HG02970 (cell line): ENCODE data around the gene DNAH11.
A peak's percentile ranks its signal among the peaks of the same experiment; 100 is the strongest.
"Not testable (repeated sequence)": the region's sequence is repeated elsewhere in the genome, so short reads cannot be mapped to it uniquely, and the experiment has no call there.

Source experiments
- ATAC-seq: cut with Tn5 transposase; IDR thresholded peaks from one replicate; pipeline ENCODE4 v1.9.1; 2021; ENCODE audit warnings: mild to moderate bottlenecking, moderate library complexity, moderate number of reproducible peaks; ENCODE audit not compliant: unreplicated experiment, low FRiP score

The DNAH11 gene

DNA sequence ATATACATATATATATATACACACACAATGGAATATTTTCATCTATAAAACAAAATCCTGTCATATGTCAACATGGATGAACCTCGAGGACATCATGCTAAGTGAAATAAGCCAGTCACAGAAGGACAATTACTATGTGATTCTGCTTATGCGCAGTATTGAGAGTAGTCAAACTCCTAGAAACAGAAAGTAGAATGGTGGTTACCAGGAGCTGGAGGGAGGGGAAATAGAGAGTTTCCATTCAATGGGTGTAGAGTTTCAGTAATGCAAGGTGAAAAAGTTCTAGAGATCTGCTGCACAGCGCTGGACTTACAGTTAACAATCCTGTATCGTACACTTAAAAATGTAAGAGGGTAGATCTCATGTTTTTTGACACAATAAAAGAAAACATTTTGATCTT, 221.0 kb downstream of the DNAH11 start:
- no peak for ATAC-seq

DNA sequence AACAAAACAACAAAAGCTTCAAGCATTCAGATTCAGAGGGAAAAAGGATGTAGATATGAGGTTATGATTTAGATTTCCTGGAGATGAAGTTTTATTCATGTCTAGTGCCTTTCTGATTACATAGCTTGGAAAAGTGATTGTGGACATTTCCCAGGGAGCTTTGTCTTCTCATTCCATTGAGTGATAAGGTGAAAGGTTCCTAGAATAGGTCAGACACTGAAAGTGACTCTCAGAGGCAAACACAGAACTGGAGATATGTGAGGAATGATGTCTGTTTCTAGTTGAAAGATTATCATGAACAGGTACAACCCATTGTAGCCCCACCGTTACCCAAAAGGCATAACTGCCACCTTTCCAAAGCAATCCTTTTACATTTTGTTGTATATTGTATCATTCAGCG, 223.4 kb downstream of the DNAH11 start:
- ATAC-seq, result no peak

DNA sequence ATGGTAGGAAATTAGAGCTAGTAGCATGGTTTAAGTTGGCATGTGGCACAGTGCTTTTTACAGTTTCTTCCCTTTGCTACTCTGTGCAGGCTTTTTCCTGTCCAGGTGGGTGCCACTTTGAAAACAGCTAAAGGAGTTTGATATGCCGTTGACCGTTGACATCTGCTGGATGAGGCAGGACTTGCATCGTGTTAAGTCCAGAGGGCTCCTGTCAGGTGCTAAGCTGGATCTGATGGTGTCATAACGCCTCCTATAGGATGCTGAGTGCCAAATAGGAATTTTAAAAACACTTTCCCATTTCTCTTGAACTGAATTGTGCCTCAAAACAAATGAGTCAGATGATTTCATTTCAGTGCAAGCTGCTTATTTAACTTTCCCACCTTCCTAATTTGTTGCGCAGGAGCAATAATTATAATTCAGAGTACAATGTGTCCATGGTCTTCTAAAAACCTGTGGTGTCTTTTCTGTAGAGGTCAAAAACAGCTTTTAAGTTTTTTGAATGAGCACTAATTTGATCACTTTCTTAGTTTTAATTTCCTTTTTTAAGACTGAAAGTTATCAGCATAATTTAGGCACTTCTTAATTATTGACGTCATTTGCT, 224.6 kb downstream of the DNAH11 start:
- ATAC-seq, result peak; percentile 70

DNA sequence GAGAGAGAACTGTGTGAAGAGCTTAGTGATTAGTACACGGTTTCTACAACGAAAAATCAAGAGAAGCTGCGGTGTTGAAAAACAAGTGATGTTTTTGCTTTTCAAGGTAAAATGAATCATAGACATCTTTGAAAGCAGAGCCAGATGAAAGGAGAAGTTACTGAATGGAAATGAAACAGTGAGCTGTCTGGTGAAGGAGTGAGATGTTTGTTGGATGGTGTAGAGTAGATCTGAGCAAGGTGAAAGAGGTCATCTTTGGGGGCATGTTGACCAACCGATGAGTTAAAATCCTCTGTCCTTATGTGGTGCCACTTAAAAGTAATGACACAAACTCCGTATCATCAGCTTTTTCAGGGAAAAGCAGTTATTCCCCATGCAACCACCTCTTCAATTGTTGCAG, 225.4 kb downstream of the DNAH11 start:
- ATAC-seq, result no peak

DNA sequence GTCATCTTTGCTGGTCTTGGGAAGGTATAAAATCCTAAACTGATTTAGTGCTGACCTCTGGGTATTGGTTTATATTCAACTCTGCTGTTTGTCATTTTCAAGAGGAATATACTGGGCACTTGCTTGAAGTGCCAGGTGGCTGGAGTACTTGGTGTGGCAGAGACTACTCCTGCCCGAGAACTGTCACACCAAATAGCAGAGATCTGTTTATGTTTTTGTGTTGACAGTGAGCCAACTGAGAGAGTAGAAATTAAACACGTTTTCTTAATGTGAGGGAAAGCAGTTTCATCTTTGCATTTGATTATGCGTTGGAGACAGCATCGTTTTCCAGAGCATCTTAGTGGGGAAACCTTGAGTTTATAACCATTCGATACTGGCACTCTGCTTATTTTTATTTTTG, 228.4 kb downstream of the DNAH11 start:
- ATAC-seq, result no peak

DNA sequence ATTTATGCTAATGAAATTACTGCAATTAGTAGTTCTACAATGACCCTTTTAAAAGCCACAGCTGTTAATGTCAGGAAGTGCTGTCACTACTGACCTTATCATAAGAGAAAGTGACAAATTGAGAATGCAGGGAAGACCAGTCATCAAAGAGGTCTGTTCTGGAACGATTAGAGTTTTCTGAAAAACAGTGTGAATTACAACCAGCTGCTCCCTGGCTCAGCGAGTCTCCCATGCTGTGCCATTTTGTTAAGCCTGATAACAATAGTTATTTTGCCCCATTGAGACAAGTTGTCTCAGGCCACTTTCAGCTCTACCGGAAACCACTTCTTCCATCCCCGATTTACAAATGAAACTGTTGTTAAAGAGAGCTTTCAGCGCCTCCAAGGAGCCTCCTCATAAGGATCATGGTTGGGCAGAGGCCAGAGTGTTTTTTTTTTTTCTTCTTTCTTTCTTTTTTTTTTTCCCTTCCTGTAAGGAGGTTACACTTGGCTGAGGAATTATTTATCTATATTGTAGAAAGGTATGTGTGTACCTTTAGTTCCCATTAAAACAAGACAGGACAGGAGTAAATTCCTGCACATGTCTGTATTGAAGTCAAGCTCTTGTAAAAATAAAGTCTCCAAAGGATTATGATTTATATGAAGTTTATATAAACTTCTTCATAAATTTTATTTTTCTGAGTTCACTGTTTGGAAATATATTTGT, 229.2 kb downstream of the DNAH11 start:
- ATAC-seq, result no peak

DNA sequence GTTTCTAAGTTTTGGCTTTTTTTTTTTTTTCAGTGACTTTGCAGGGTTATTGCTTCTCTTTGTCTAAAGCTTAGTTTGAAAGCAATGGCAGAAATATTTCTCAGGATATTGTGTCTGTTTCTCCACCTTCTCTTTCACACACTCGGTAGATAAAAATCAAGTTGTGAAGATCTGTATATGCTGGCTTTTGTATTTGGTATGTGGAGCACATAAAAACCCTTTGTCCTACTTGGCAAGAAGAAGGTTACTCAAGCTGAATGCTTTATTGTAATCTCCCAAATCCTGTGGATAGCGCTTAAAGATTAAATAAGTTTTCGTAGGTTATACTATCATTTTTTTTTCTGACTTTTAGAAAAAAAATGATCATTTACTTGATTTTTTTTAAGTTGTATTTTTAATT, 230.5 kb downstream of the DNAH11 start:
- ATAC-seq, result no peak

DNA sequence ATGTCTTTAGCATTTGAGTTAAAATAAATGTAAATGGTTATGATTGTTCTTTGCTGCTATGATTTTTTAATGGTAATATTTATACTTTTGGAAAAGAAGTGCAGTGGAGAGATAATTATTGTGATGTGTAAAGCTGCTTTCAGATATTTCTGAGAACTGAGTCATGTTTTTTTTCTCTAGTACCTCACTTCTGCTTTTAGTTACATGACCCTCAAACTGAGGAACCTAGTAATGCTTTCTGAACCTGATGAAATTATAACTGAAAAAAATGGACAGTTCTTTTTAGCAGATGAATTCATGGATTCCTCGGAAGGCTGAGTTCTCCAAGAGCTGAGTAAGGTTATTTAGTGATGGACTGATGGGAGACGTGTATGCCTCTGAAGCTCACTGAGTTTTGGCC, 235.1 kb downstream of the DNAH11 start:
- ATAC-seq, result no peak

DNA sequence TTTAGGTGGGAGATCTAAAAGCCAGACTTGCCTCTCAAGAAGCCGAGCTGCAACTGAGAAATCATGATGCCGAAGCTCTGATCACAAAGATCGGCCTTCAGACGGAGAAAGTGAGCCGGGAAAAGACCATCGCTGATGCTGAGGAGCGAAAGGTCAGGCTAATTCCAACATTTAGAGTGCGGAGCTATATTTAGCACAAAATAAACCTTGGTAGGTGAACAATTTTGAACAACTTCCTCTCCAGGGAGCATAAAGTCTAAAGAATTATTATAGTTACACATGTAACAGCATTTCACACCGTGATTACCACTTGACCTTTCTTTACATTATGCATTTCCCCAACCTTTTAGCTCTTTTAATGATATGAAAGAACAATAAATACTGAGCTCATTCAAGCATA, 236.1 kb downstream of the DNAH11 start:
- no peak for ATAC-seq

DNA sequence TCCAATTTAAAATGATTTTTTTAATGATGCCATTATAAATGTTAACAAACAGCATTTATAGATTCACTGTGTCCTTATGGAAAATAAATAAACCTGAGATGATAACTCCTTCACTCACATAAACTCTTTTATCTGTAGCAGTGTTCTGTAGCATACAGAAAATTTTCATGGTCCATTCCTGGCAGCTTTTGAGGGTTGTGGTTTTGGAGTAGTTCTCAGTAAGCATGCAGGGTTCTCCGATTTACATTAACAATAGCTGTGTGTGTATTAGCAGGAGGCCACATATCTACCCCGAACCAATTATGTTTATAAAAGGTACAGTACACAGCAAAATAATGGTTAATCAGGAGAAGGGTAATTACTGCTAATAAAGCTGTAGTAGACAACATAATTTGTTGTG, 240.2 kb downstream of the DNAH11 start:
- no peak for ATAC-seq

DNA sequence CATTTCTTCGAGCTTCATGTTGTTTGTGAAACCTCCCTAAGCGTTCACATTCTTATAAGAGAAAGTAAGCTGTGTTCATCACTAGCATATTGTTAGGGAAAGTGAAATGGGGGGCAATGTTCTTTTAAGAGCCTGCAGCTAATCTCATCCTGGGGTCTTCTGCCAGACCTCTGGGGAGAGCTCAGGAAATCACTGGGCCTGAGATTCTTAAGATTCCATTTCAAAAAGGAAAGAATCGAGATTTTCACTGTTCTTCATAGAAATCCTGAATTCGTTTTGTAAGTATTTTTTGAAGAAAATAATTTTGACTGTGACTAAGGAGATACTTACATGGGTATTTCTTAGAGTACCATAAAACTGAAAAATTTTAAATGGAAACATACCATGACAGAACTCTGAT, 242.2 kb downstream of the DNAH11 start:
- no peak for ATAC-seq

DNA sequence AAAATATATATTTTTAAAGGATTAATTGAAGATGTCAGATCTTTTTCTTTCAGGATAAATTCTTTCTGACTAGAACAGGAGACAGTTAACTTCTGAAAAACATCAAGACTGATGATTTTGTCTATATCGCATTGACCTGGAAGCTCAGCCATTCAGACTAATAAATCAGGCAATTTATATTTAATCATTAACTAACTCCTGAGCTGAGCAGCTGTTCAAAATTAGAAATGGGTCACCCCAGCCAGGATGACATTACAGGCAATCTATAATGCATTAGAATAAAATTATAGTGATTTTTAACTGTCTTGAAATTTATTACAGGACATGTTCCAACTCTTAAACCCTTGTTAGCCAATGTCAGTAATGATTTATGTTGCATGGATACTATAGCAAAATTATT, 263.0 kb downstream of the DNAH11 start:
- no peak for ATAC-seq

DNA sequence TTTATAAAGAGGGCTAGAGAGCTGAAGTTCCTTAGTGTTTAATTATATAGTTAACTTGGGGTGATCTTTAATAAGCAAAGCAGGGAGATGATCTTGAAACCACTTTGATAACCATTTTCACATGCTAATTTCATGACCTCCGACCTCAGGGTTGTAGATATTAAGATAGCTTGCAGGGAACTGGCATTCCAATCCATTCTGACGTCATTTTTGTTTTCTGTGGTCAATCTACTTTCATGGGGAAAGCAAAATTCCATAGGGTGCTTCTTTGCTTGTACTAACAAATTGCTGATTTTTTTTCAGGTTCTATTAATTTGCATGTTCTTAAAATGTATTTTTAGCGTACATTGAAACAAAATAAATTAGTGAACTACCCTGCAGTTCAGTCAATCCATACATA, 263.5 kb downstream of the DNAH11 start:
- no peak for ATAC-seq

DNA sequence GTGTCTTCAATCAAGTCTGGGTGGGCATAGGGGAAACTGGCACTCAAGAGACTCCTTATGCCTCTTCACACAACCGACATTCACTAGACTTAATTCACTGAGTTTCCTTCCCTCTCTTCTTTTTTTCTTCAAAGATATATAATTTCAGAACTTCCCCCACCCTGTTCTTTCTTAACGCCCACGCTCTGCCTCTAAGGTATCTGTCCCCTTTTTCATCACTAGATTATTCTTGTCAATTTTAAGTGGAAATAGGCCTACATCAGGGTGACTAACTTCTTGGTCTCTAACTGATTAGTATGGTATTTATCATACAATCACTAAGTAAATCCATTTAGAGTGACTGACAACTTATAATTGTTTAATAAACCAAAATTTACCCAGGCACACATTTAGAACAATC, 276.2 kb downstream of the DNAH11 start:
- ATAC-seq, result no peak

DNA sequence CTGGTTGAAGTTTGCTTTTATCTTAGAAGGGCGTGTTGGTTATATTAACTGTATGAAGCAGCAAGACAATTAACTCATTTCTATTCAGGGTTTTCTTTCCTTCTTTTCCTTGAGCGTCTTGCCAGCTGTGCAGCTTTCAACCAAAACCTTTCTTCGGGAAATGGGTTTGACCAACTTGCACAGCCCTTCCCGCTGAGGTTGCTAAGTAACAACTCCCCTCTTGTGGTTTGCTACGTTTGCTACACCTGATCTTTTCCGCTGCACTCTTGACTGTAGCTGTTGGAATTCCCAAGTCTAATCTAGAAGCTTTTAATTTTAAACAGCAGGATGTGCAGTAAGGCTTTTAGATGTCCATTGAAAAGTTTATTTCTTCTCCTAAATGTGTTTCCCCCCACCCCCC, 286.0 kb downstream of the DNAH11 start:
- no peak for ATAC-seq

DNA sequence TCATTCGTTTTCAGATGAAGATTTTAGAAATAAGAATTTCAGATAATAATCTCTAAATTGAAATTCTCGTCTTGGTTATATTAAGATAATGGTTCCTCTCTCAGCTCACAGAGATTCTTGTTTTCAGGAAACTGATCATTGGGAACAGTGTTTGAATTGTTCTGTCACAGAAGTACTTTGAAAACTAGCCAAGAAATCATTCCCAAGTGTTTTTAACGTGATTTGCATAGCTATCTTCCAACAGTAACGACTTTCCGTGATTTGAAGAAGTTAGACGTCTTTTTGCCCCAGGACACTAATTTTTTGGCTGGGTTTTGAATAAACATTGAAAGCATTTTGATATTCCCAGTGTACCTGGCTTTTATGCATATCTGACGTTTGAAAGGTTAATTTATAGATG, 286.9 kb downstream of the DNAH11 start:
- no peak for ATAC-seq

DNA sequence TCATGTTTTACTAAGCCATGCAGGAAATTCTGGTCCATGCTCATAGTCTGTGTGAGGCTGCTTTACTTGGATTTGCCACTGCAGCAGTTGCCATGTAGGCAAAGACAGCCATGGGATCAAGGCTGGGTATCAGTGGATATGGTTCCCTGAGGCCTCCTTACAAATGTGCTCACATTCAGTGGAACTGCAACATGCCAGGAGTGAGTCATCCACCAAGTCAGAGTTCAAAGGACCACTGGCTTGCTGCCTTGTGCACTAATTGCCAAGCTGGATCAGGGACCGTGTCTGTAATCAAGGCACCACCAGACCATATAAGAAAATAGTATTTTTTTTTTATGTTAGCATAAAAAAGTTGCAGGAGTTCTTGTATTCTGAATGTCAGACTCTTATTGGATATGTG, 301.9 kb downstream of the DNAH11 start:
- ATAC-seq, result no peak

DNA sequence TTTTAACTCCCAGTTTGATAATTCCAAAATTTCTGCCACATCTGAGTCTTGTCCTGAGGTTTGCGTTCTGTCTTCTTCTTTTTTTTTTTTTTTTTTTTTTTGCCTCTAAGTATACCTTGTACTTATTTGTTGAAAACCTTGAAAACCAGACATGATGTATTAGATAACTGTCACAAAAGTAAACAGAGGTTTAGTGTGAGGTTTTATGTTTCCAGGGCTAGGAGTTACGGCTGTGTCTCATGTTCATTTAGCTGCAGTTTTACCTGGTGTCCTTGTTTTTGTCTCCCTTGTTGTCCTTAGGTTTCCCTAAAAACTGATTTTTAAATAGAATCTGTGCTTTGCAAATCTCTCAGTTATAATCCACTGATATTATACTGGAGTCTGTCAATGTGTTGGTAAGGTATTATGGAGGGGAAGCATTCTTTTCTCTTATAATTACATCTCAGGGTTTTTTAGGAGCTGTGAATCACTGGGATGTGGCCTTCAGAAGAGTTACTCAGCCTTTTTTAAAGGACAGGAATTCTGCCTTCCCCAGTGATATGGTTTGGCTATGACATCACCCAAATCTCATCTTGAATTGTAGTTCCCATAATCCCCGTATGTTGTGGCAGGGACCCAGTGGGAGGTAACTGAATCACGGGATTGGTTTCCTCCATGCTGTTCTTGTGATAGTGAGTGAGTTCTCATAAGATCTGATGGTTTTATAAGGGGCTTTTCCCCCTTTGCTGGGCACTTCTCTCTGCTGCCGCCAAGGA, 307.9 kb downstream of the DNAH11 start:
- no peak for ATAC-seq

DNA sequence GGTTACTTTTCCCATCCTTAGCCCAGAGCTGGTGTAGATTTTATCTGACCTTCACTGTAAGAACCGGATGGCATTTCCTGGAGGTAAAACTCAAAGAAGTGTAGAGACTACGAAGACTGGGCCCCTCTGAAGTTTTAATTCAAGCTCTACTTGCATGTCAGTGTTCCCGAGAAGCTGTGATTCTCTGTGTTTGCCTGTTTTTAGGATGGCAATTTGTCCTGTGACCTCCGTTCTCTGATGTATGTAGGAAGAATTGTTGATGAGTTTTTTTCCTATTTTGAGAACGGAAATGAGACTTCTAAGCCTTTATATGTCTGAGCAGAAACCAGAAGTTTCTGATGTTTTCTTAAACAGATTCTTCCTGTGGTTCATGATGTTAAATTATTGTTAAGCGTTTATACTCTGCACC, 308.7 kb downstream of the DNAH11 start:
- no peak for ATAC-seq

DNA sequence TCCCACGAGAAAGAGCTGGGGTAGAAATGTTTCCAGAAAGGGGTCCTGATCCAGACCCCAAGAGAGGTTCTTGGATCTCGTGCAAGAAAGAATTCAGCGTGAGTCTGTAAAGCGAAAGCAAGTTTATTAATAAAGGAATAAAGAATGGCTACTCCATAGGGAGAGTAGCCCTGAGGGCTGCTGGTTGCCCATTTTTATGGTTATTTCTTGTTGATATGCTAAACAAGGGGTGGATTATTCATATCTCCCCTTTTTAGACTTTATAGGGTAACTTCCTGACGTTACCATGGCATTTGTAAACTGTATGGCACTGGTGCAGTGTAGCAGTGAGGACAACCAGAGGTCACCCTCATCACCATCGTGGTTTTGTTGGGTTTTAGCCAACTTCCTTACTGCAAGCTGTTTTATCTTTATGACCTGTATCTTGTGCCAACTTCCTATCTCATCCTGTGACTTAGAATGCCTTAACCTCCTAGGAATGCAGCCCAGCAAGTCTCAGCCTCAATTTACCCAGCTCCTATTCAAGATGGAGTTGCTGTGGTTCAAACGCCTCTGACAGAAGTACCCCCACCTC, 322.9 kb downstream of the DNAH11 start:
- ATAC-seq, result not testable (repeated sequence)

DNA sequence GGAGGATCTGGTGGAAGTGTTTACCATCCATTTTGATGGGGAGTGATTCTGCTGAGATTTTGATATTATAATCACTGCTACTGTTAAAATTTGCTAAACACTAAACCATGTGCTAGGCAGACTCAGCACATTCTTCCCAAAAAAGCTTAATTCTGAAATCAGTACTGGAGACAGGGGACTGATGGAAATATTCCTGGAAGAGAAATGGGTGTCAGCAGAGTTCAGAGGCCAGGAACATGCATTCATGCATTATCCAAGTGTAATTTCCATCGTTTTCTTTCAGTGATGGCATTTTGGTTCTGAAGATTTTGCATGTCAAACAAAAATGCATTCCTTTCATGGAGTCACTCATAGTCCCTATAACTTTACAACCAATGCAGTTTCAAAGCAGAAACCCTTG, 323.9 kb downstream of the DNAH11 start:
- no peak for ATAC-seq

DNA sequence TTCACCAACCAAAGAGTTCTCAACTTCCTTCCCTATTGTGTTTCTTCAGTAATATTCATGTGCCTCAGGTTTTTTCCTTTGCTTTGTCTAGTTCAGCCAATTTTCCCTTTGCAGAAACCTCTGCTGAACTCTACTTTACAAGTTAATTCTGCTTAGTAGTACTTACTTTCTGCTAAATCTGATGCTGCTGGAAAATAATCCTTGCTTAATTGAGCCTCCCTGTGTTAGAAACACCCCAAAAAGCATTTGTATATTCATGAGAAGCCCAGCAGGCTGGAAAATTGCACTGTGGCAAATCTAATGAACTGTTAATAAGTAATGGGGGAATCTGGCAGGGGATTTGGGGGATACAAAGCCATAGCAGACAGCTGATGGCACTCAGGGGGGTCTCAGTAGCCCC, 324.4 kb downstream of the DNAH11 start:
- no peak for ATAC-seq
